Skin epidermis (tissue), 12 donors: ENCODE data around the gene STRBP.
"Not testable (repeated sequence)": the region's sequence is repeated elsewhere in the genome, so short reads cannot be mapped to it uniquely, and the experiment has no call there.

Experiments used
- H3K27ac ChIP-seq, 21 experiments: fragments of 200-600 bp; sonication (generic) in 11 of 21; one replicate each; pipeline ENCODE4 v1.5.0; 2020; ENCODE audit warnings: mild to moderate bottlenecking in 3 of 21, inconsistent platforms in 2 of 21, moderate library complexity in 2 of 21
- H3K4me3 ChIP-seq, 7 experiments: fragments of 200-600 bp; sonication (generic) in 2 of 7; one replicate each; pipeline ENCODE4 v1.5.0; 2020; ENCODE audit warnings: inconsistent platforms in 2 of 7, mild to moderate bottlenecking in 2 of 7, moderate library complexity in 1 of 7

The STRBP gene

GRCh38 chr9:123255718-123256117 is 12.7 kb downstream of the STRBP start:
- H3K27ac ChIP-seq = no peak overlapping the region
- H3K4me3 ChIP-seq = no peak overlapping the region

- H3K4me3 ChIP-seq = no peak overlapping the region
- no peak overlapping the region for H3K27ac ChIP-seq
Measured at GRCh38 chr9:123253204-123253603, 15.2 kb downstream of the STRBP start.

- Histone ChIP-seq H3K27ac (no peak overlapping the region), H3K4me3 (no peak overlapping the region)
Measured at GRCh38 chr9:123251741-123252140, 16.6 kb downstream of the STRBP start.

GRCh38 chr9:123251324-123251723 is 17.1 kb downstream of the STRBP start:
- no peak overlapping the region for H3K27ac ChIP-seq
- H3K4me3 ChIP-seq = no peak overlapping the region

GRCh38 chr9:123250504-123250903 is 17.9 kb downstream of the STRBP start:
- no peak overlapping the region for H3K27ac ChIP-seq
- H3K4me3 ChIP-seq = no peak overlapping the region

- H3K27ac ChIP-seq, H3K4me3 ChIP-seq: not testable (repeated sequence)
Measured at GRCh38 chr9:123249162-123249561, 19.2 kb downstream of the STRBP start.

GRCh38 chr9:123248630-123249029 is 19.8 kb downstream of the STRBP start:
- Histone ChIP-seq H3K27ac (no peak overlapping the region), H3K4me3 (no peak overlapping the region)

- no peak overlapping the region for H3K4me3 ChIP-seq
- H3K27ac ChIP-seq = no peak overlapping the region
Measured at GRCh38 chr9:123246534-123246933, 21.9 kb downstream of the STRBP start.

- no peak overlapping the region for H3K4me3 ChIP-seq
- H3K27ac ChIP-seq = no peak overlapping the region
Measured at GRCh38 chr9:123239726-123240125, 28.7 kb downstream of the STRBP start.

- H3K4me3 ChIP-seq = no peak overlapping the region
- H3K27ac ChIP-seq = no peak overlapping the region
Measured at GRCh38 chr9:123238365-123238764, 30.0 kb downstream of the STRBP start.

- Histone ChIP-seq H3K4me3 (no peak overlapping the region), H3K27ac (no peak overlapping the region)
Measured at GRCh38 chr9:123237220-123237619, 31.2 kb downstream of the STRBP start.

GRCh38 chr9:123235448-123235847 is 32.9 kb downstream of the STRBP start:
- H3K4me3 ChIP-seq = no peak overlapping the region
- H3K27ac ChIP-seq = no peak overlapping the region

- no peak overlapping the region for H3K27ac ChIP-seq
- no peak overlapping the region for H3K4me3 ChIP-seq
Measured at GRCh38 chr9:123234853-123235252, 33.5 kb downstream of the STRBP start.

GRCh38 chr9:123232332-123232731 is 36.1 kb downstream of the STRBP start:
- no peak overlapping the region for H3K27ac ChIP-seq
- no peak overlapping the region for H3K4me3 ChIP-seq

- Histone ChIP-seq H3K27ac (no peak overlapping the region), H3K4me3 (no peak overlapping the region)
Measured at GRCh38 chr9:123231421-123231820, 37.0 kb downstream of the STRBP start.

GRCh38 chr9:123228967-123229366 is 39.4 kb downstream of the STRBP start:
- no peak overlapping the region for H3K4me3 ChIP-seq

GRCh38 chr9:123225995-123226394 is 42.4 kb downstream of the STRBP start:
- Histone ChIP-seq H3K4me3 (no peak overlapping the region), H3K27ac (no peak overlapping the region)

More at GRCh38 chr9:123228967-123229366, 39.4 kb downstream of the STRBP start:
- H3K27ac ChIP-seq = no peak overlapping the region

- no peak overlapping the region for H3K27ac ChIP-seq
- no peak overlapping the region for H3K4me3 ChIP-seq
Measured at GRCh38 chr9:123225374-123225813, 43.0 kb downstream of the STRBP start.

- no peak overlapping the region for H3K27ac ChIP-seq
Measured at GRCh38 chr9:123220127-123220526, 48.3 kb downstream of the STRBP start.

GRCh38 chr9:123218831-123219230 is 49.6 kb downstream of the STRBP start:
- Histone ChIP-seq H3K4me3 (no peak overlapping the region), H3K27ac (no peak overlapping the region)

More at GRCh38 chr9:123220127-123220526, 48.3 kb downstream of the STRBP start:
- no peak overlapping the region for H3K4me3 ChIP-seq

GRCh38 chr9:123217128-123217654 is 51.2 kb downstream of the STRBP start:
- H3K4me3 ChIP-seq = no peak overlapping the region
- H3K27ac ChIP-seq = no peak overlapping the region

- Histone ChIP-seq H3K27ac (no peak overlapping the region), H3K4me3 (no peak overlapping the region)
Measured at GRCh38 chr9:123216251-123216797, 52.1 kb downstream of the STRBP start.
